GM12878 (cell line): ENCODE data around the gene MRGPRE. TPM values are rescaled to one million over a fixed set of nuclear protein-coding genes. Genes with fewer than 3 reads are reported as not detected.

Experiments
- ATAC-seq: fragments of 200-7000 bp; cut with Tn5 transposase; 3 replicates; pipeline ENCODE4 v1.9.1; 2020; ENCODE audit warnings: mild to moderate bottlenecking, moderate library complexity
- BruUV-seq: library from RNA; stranded (reverse); fragments of 400-500 nt; replicated peaks from 2 replicates; lab custom pipeline; 2021; lab: Mats Ljungman, UMichigan
- CTCF ChIA-PET: fragments of 300-600 bp; sonication (Branson Sonifier 250); formaldehyde crosslinking; extraction: SDS; loops from one replicate; lab custom pipeline; 2021; ENCODE audit warnings: inconsistent platforms; lab: Yijun Ruan, JAX
- POLR2A ChIA-PET: fragments of 350-600 bp; formaldehyde crosslinking; extraction: SDS; loops from one replicate; lab custom pipeline; 2021; ENCODE audit warnings: inconsistent platforms; lab: Charles Lee
- RAD21 ChIA-PET: fragments of 300-600 bp; sonication (Branson Sonifier 250); formaldehyde crosslinking; loops from one replicate; lab custom pipeline; 2023; ENCODE audit warnings: antibody characterized with exemption; ENCODE audit not compliant: unreplicated experiment; lab: Charles Lee
- SMC1A ChIA-PET: fragments of 300-600 bp; sonication (Branson Sonifier 250); formaldehyde crosslinking; loops from one replicate; lab custom pipeline; 2023; ENCODE audit not compliant: unreplicated experiment, uncharacterized antibody; lab: Charles Lee
- DNase-seq: peaks from one replicate; pipeline ENCODE4 v3.0.0-alpha.2; 2011; ENCODE audit warnings: low read depth, low spot score
- FAIRE-seq: peaks from 3 replicates; lab custom pipeline; 2011; peaks lifted over from hg19 to GRCh38; lab: Jason Lieb, UNC
- H2AFZ ChIP-seq: 2 replicates; pipeline ENCODE4 v1.6.0; 2011; ENCODE audit warnings: low read depth, low read length, control low read depth; ENCODE audit not compliant: control insufficient read depth
- H3K27ac ChIP-seq: 2 replicates; pipeline ENCODE4 v1.5.1; 2011; ENCODE audit warnings: control low read depth; ENCODE audit not compliant: control insufficient read depth, insufficient read depth
- H3K27me3 ChIP-seq, 2 experiments: replicated peaks in 1 of 2; 2 replicates each; pipeline versions ENCODE4 v1.6.0 to v1.6.1; 2011; ENCODE audit warnings: low read length in 1 of 2; ENCODE audit not compliant: control insufficient read depth in 2 of 2, insufficient read depth in 2 of 2
- H3K36me3 ChIP-seq, 2 experiments: 2 replicates each; pipeline ENCODE4 v1.5.1; 2011; ENCODE audit warnings: low read length in 1 of 2; ENCODE audit not compliant: control insufficient read depth in 2 of 2, insufficient read depth in 2 of 2
- H3K4me1 ChIP-seq: 2 replicates; pipeline ENCODE4 v1.6.1; 2011; ENCODE audit warnings: mild to moderate bottlenecking, low read length, moderate library complexity, mixed read lengths; ENCODE audit not compliant: control insufficient read depth, insufficient read depth
- H3K4me2 ChIP-seq: 2 replicates; pipeline ENCODE4 v1.6.0; 2011; ENCODE audit warnings: control low read depth; ENCODE audit not compliant: control insufficient read depth, insufficient read depth
- H3K4me3 ChIP-seq: fragments of 200-600 bp; sonication (generic); 2 replicates; pipeline ENCODE4 v1.5.1; 2016
- H3K79me2 ChIP-seq: 2 replicates; pipeline ENCODE4 v1.6.0; 2011; ENCODE audit warnings: low read length; ENCODE audit not compliant: control insufficient read depth, insufficient read depth
- H3K9ac ChIP-seq: 2 replicates; pipeline ENCODE4 v1.8.0; 2011; ENCODE audit warnings: low read length, control low read depth, mixed read lengths; ENCODE audit not compliant: control insufficient read depth, insufficient read depth
- H3K9me3 ChIP-seq: replicated peaks from 3 replicates; pipeline ENCODE4 v1.5.1; 2011; ENCODE audit warnings: mild to moderate bottlenecking, low read length; ENCODE audit not compliant: control insufficient read depth, insufficient read depth
- H4K20me1 ChIP-seq: 2 replicates; pipeline ENCODE4 v1.6.0; 2011; ENCODE audit not compliant: control insufficient read depth, insufficient read depth
- EGR1 ChIP-seq, 2 experiments: IDR thresholded peaks; 1 replicate in 1 of 2; 2 replicates in 1 of 2; pipeline ENCODE4 v1.6.1; 2011 to 2012; ENCODE audit warnings: low read depth in 2 of 2, low read length in 2 of 2, borderline replicate concordance in 1 of 2, mild to moderate bottlenecking in 1 of 2, moderate library complexity in 1 of 2
- FOXK2 ChIP-seq: fragments of 450-650 bp; IDR thresholded peaks from 2 replicates; pipeline ENCODE4 v1.6.1; 2017; ENCODE audit warnings: mild to moderate bottlenecking, moderate library complexity
- MEF2B ChIP-seq: fragments of 450-650 bp; IDR thresholded peaks from 2 replicates; pipeline ENCODE4 v1.6.1; 2018; ENCODE audit warnings: mild to moderate bottlenecking, moderate library complexity; ENCODE audit not compliant: partially characterized antibody, poor library complexity, severe bottlenecking
- PAX8 ChIP-seq: fragments of 450-650 bp; IDR thresholded peaks from 2 replicates; pipeline ENCODE4 v1.6.1; 2017; ENCODE audit warnings: mild to moderate bottlenecking, moderate library complexity
- SUZ12 ChIP-seq: fragments of 200-600 bp; sonication (generic); IDR thresholded peaks from one replicate; pipeline ENCODE4 v1.6.1; 2018; ENCODE audit warnings: antibody characterized with exemption, mild to moderate bottlenecking; ENCODE audit not compliant: unreplicated experiment
- TCF7 ChIP-seq: IDR thresholded peaks from 2 replicates; pipeline ENCODE4 v1.6.1; 2014; ENCODE audit warnings: antibody characterized with exemption, borderline replicate concordance
- ZSCAN29 ChIP-seq: fragments of 450-650 bp; IDR thresholded peaks from 2 replicates; pipeline ENCODE4 v1.6.1; 2017; ENCODE audit warnings: mild to moderate bottlenecking, moderate library complexity
- WGBS: methylation state at CpG from one replicate; pipeline ENCODE4 v1.1.6; 2016; ENCODE audit warnings: low lambda C conversion rate; ENCODE audit not compliant: insufficient replicate concordance, insufficient coverage; ENCODE audit errors: missing lambda C conversion rate; 5-methylcytosine and 5-hydroxymethylcytosine counted together
- in situ Hi-C: fragments of 300-500 bp; cut with MboI; formaldehyde crosslinking; loops from 9 replicates; pipeline ENCODE4 v1.14.3; 2018; ENCODE audit warnings: mixed read lengths
- intact Hi-C: fragments of 100-400 bp; cut with micrococcal nuclease; formaldehyde crosslinking; loops from one replicate; pipeline ENCODE4 v1.14.2; 2022; ENCODE audit not compliant: unreplicated experiment
- polyA plus RNA-seq, 11 experiments: library from polyadenylated mRNA; depleted of rRNA in 4 of 11; unstranded in 6 of 11; stranded (reverse) in 5 of 11; fragments of >200 nt; fragmentation: Nextera tagmentation in 4 of 11; fragmentation: Illumina TruSeq in 1 of 11; extraction: Ambion mirVana in 4 of 11; extraction: Trizol in 1 of 11; gene quantifications; 1 replicate in 1 of 11; 2 replicates in 10 of 11; pipeline versions ENCODE4 v1.2.1 to v1.2.3, GENCODE V29; 2011 to 2016; ENCODE audit warnings: inconsistent platforms in 2 of 11, missing spikeins in 2 of 11, low read depth in 1 of 11
- total RNA-seq, 4 experiments: library from RNA; depleted of rRNA in 3 of 4; stranded (reverse); fragments of >200 nt in 3 of 4; fragmentation: Illumina TruSeq in 1 of 4; extraction: Trizol in 1 of 4; gene quantifications; 2 replicates each; pipeline versions ENCODE4 v1.2.1 to v1.2.3, GENCODE V29; 2013 to 2021
- TF ChIP-seq, protein P1 (sequence below): fragments of 450-650 bp; IDR thresholded peaks from 2 replicates; pipeline ENCODE4 v1.6.1; 2017; ENCODE audit warnings: borderline replicate concordance
- TF ChIP-seq, protein P2 (sequence below): IDR thresholded peaks from 2 replicates; pipeline ENCODE4 v1.6.1; 2011; ENCODE audit warnings: low read depth, mild to moderate bottlenecking, low read length, moderate library complexity, borderline replicate concordance; ENCODE audit errors: extremely low read depth
- TF ChIP-seq, protein P3 (sequence below): fragments of 450-650 bp; IDR thresholded peaks from 2 replicates; pipeline ENCODE4 v1.6.1; 2017; ENCODE audit warnings: mild to moderate bottlenecking
- TF ChIP-seq, protein P4 (sequence below): IDR thresholded peaks from 2 replicates; pipeline ENCODE4 v1.6.1; 2012; ENCODE audit warnings: low read depth, low read length, improper control_type of control experiment

Gene MRGPRE
- total and polyA plus RNA-seq, 10 of the 15 experiments (the other 5 are each of a cell fraction or from before 2014, with no cell fraction given) = 0.34 TPM; not detected in 9

DNA sequence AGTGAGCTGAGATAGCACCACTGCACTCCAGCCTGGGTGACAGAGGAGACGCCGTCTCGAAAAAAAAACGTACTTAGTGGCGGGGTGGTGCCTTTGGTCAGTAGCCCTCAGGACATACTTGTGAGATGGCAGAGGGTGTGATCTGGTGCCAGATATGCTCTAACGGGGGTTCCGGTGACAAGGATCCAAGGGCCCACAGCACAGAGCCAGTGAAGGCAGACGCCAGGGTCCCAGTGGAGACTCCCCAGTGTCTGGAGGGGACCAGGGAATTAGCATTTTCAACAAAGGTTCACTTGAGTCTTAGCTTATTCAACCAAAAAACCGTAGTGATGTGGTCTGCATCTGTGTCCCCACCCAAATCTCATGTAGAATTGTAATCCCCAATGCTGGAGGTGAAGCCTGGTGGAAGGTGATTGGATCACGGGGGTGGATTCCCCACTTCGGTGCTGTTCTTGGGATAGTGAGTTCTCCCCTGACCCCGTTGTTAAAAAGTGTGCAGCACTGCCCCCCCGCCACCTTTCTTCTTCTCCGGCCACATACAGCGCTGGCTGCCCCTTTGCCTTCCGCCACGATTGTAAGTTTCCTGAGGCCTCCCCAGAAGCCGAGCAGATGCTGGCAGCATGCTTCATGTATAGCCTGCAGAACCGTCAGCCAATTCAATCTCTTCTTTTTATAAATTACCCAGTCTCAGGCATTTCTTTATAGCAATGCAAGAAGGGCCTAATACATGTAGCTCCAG is 40.5 kb downstream of the MRGPRE start:
- no peak for DNase-seq
- SMC1A ChIA-PET = no interaction called here
- RAD21 ChIA-PET = no interaction called here
- CTCF ChIA-PET = no interaction called here
- no peak overlapping the region for H2AFZ ChIP-seq
- no peaks in the 10 kb centered on the region; a peak in 1 of 4 replicates for H3K27me3 ChIP-seq
- in situ Hi-C loops = no loop called here
- H3K4me2 ChIP-seq = no peak overlapping the region
- H3K79me2 ChIP-seq = no peaks in the 10 kb centered on the region
- TF ChIP-seq, protein P1, sequence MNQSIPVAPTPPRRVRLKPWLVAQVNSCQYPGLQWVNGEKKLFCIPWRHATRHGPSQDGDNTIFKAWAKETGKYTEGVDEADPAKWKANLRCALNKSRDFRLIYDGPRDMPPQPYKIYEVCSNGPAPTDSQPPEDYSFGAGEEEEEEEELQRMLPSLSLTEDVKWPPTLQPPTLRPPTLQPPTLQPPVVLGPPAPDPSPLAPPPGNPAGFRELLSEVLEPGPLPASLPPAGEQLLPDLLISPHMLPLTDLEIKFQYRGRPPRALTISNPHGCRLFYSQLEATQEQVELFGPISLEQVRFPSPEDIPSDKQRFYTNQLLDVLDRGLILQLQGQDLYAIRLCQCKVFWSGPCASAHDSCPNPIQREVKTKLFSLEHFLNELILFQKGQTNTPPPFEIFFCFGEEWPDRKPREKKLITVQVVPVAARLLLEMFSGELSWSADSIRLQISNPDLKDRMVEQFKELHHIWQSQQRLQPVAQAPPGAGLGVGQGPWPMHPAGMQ = no peak
- TF ChIP-seq, protein P2, sequence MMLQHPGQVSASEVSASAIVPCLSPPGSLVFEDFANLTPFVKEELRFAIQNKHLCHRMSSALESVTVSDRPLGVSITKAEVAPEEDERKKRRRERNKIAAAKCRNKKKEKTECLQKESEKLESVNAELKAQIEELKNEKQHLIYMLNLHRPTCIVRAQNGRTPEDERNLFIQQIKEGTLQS = no peak
- TF ChIP-seq SUZ12 = no peak
- no peak for TF ChIP-seq TCF7
- TF ChIP-seq MEF2B = no peak
- TF ChIP-seq, protein P3, sequence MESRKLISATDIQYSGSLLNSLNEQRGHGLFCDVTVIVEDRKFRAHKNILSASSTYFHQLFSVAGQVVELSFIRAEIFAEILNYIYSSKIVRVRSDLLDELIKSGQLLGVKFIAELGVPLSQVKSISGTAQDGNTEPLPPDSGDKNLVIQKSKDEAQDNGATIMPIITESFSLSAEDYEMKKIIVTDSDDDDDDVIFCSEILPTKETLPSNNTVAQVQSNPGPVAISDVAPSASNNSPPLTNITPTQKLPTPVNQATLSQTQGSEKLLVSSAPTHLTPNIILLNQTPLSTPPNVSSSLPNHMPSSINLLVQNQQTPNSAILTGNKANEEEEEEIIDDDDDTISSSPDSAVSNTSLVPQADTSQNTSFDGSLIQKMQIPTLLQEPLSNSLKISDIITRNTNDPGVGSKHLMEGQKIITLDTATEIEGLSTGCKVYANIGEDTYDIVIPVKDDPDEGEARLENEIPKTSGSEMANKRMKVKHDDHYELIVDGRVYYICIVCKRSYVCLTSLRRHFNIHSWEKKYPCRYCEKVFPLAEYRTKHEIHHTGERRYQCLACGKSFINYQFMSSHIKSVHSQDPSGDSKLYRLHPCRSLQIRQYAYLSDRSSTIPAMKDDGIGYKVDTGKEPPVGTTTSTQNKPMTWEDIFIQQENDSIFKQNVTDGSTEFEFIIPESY = no peak
- no peak for TF ChIP-seq FOXK2
- TF ChIP-seq PAX8 = no peak
- no peak for TF ChIP-seq ZSCAN29
- no peak for TF ChIP-seq EGR1 (IDR thresholded peaks at IDR 0.05; ENCODE audit: borderline replicate concordance in 1 of 2, low read depth in 2 of 2, low read length in 2 of 2)
- TF ChIP-seq, protein P4, sequence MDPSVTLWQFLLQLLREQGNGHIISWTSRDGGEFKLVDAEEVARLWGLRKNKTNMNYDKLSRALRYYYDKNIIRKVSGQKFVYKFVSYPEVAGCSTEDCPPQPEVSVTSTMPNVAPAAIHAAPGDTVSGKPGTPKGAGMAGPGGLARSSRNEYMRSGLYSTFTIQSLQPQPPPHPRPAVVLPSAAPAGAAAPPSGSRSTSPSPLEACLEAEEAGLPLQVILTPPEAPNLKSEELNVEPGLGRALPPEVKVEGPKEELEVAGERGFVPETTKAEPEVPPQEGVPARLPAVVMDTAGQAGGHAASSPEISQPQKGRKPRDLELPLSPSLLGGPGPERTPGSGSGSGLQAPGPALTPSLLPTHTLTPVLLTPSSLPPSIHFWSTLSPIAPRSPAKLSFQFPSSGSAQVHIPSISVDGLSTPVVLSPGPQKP = no peak
- no peak for ATAC-seq
- no peak overlapping the region for H3K9ac ChIP-seq
- H4K20me1 ChIP-seq = no peaks in the 10 kb centered on the region
- FAIRE-seq = no peak
- intact Hi-C loops = no loop called here
- H3K36me3 ChIP-seq = no peaks in the 10 kb centered on the region
- POLR2A ChIA-PET = no interaction called here
- no TSS peak for BruUV-seq
- no peak overlapping the region for H3K4me3 ChIP-seq
- WGBS = 51% methylated on average over 18 of the region's 19 CpGs
- H3K27ac ChIP-seq = no peak overlapping the region
- no peaks in the 10 kb centered on the region for H3K4me1 ChIP-seq
- H3K9me3 ChIP-seq = no peaks in the 10 kb centered on the region
